Retinal pigment epithelial cell (primary cell): ENCODE results near the gene SIRT4.
A peak's percentile ranks its signal among the peaks of the same experiment; 100 is the strongest.

Experiments
- DNase-seq: peaks from one replicate; pipeline ENCODE4 v3.0.0-alpha.2; 2010; ENCODE audit warnings: low read depth
- H3K4me3 ChIP-seq: 2 replicates; pipeline ENCODE4 v1.5.1; 2011; ENCODE audit warnings: mild to moderate bottlenecking, low read length, control low read depth, moderate library complexity
- CTCF ChIP-seq: conservative IDR thresholded peaks from 2 replicates; pipeline ENCODE4 v1.5.1; 2011; ENCODE audit warnings: low read depth, low read length, control low read depth, inconsistent platforms

SIRT4 gene

GRCh38 chr12:120284381-120284780, 17.7 kb upstream of the SIRT4 start:
- no peak overlapping the region for H3K4me3 ChIP-seq
- DNase-seq = no peak
- no peak for TF ChIP-seq CTCF

- DNase-seq = no peak
- H3K4me3 ChIP-seq = no peak overlapping the region
- TF ChIP-seq CTCF = no peak
Measured at GRCh38 chr12:120286768-120287490, 15.2 kb upstream of the SIRT4 start.

GRCh38 chr12:120287491-120287890, 14.6 kb upstream of the SIRT4 start:
- H3K4me3 ChIP-seq = no peak overlapping the region
- DNase-seq = no peak
- no peak for TF ChIP-seq CTCF

- peak overlapping the region; percentile 34 for H3K4me3 ChIP-seq
- no peak for DNase-seq
- no peak for TF ChIP-seq CTCF
Measured at GRCh38 chr12:120290609-120291305, 11.4 kb upstream of the SIRT4 start.

GRCh38 chr12:120292411-120292660, 9.8 kb upstream of the SIRT4 start:
- peak overlapping the region; percentile 59 for H3K4me3 ChIP-seq
- TF ChIP-seq CTCF = no peak
- no peak for DNase-seq

GRCh38 chr12:120292661-120293531, 9.2 kb upstream of the SIRT4 start, which contains the start of gene RNU4-1:
Gene RNU4-1 (minus strand): TSS chr12:120293237.
- peak; percentile 75 for DNase-seq
- TF ChIP-seq CTCF = no peak
- peak within 1 kb of the TSS; percentile 59 for H3K4me3 ChIP-seq

GRCh38 chr12:120314220-120314619, 12.1 kb downstream of the SIRT4 start:
- no peak for DNase-seq
- peak; percentile 42 for TF ChIP-seq CTCF
- no peak overlapping the region for H3K4me3 ChIP-seq
